Activated CD4-positive, alpha-beta memory T cell treated with anti-CD3 and anti-CD28 coated beads, Interleukin-2, amount 10 ng/mL, durations not matched to agents 7 days and 5 days (primary cell): Measurements from ENCODE around the gene SLC24A4. TPM values are rescaled to one million over a fixed set of nuclear protein-coding genes. Genes with fewer than 3 reads are reported as not detected.

Experiments used
- CTCF ChIA-PET: fragments of 350-600 bp; sonication (Branson Sonifier 250); formaldehyde crosslinking; loops from one replicate; lab custom pipeline; 2021; ENCODE audit warnings: antibody characterized with exemption, inconsistent platforms; lab: Charles Lee
- POLR2A ChIA-PET: fragments of 350-600 bp; sonication (Branson Sonifier 250); formaldehyde crosslinking; loops from one replicate; lab custom pipeline; 2021; ENCODE audit warnings: antibody characterized with exemption; lab: Charles Lee
- DNase-seq: peaks from one replicate; pipeline ENCODE4 v3.0.0-alpha.2; 2020
- H3K27ac Mint-ChIP-seq: one replicate; pipeline ENCODE4 v1.8.0; 2021; ENCODE audit warnings: mild to moderate bottlenecking, mixed read lengths
- H3K27me3 Mint-ChIP-seq: one replicate; pipeline ENCODE4 v1.8.0; 2021; ENCODE audit warnings: mixed read lengths
- H3K36me3 Mint-ChIP-seq: one replicate; pipeline ENCODE4 v1.8.0; 2021; ENCODE audit warnings: low read depth, mixed read lengths
- H3K4me1 Mint-ChIP-seq: one replicate; pipeline ENCODE4 v1.8.0; 2021; ENCODE audit warnings: mixed read lengths
- H3K4me3 Mint-ChIP-seq: one replicate; pipeline ENCODE4 v1.8.0; 2021; ENCODE audit warnings: mild to moderate bottlenecking, mixed read lengths
- H3K9me3 Mint-ChIP-seq: one replicate; pipeline ENCODE4 v1.8.0; 2021; ENCODE audit warnings: mixed read lengths
- total RNA-seq, 2 experiments: library from RNA; stranded (reverse); gene quantifications; one replicate each; pipeline ENCODE4 v1.2.3, GENCODE V29; 2021

The SLC24A4 gene
- total RNA-seq, 2 experiments from 2014 or later: not detected

DNA sequence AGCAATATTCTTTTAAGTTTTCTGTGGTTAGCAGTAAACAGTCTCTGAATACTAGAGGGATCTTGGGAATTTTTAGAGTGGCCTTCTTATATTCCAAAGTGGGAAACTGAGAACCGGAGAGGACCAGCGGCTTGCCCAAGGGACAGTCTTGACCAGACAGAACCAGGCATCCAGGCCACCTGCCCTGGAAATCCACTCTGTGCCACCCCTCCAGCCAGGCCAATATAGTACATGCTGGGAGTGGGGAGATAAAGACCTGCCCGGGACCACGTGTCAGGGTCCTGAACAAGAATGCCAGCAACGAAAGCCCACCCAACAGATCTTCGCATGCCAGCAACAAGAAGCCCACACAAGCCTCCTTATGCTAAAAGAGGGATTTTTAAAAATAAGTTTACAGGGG, 141.2 kb downstream of the SLC24A4 start:
- H3K4me1 Mint-ChIP-seq: peaks cover 25% of the 10 kb centered on the region
- H3K36me3 Mint-ChIP-seq: no peaks in the 10 kb centered on the region
- peaks cover 2% of the 10 kb centered on the region for H3K27me3 Mint-ChIP-seq
- H3K4me3 Mint-ChIP-seq: no peak overlapping the region
- ChIA-PET POLR2A (no interaction called here), CTCF (no interaction called here)
- no peak overlapping the region for H3K27ac Mint-ChIP-seq
- peaks cover 4% of the 10 kb centered on the region for H3K9me3 Mint-ChIP-seq
- DNase-seq: no peak

DNA sequence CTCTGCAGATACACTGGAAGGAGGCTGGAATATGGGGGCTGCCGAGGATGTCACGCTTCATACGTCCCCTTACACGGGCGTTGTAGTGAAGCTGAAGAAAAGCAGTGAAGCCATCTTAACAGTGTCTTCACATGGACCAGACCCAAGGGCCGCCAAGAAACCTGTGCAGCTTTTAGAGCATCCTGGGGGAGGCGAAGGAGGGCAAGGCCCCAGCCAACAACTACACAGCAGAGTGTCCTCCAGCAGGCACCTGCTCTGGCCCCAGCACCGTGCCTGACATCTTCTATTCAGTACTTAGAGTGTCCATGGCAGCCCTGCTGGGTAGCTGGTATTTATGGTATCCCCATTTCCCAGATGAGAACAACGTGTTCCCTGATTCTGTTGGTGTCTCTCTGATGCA, 141.8 kb downstream of the SLC24A4 start:
- ChIA-PET POLR2A (no interaction called here), CTCF (no interaction called here)
- H3K27ac Mint-ChIP-seq: no peak overlapping the region
- H3K36me3 Mint-ChIP-seq: no peaks in the 10 kb centered on the region
- H3K4me3 Mint-ChIP-seq: no peak overlapping the region
- H3K27me3 Mint-ChIP-seq: peaks cover 2% of the 10 kb centered on the region
- H3K9me3 Mint-ChIP-seq: peaks cover 4% of the 10 kb centered on the region
- DNase-seq: no peak
- H3K4me1 Mint-ChIP-seq: peaks cover 25% of the 10 kb centered on the region

DNA sequence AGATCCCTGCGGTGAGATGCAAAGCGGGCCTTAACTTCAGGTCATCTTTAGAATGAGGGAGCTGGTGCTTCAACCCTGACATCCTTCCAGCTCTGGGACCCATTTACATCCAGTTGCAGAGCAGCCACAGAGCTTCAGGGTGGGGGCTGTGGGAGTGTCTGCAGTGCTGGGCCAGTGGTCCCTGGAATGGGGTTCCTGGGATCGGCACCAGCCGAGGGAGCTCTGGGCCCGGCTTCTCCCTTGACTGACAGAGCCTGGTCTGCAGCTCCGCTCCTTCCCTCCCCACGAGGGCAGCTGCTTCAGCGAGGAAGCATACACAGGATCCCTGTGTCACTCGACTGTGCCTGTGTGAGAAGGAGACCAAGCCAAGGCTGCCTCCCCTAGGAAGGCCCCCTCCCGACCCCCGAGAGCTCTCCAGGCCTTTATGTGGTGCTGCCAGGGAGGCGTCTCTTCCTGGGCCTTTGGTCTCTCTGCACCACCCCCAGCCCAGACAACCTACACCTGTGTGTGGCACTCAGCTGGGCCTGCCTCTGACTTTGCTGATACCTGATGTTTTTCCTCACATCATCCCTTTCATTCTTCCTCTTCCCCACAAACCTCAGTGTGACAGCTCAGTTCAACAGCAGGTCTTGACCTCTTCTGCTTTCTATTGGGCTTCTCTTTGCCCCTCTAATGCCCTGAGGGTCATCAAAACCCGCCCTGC, 142.5 kb downstream of the SLC24A4 start:
- H3K36me3 Mint-ChIP-seq: no peaks in the 10 kb centered on the region
- peaks cover 4% of the 10 kb centered on the region for H3K9me3 Mint-ChIP-seq
- ChIA-PET POLR2A (interaction anchor here (0.7 kb wide), 1 partner anchor 43 kb away, joined by 3 read pairs; no protein-coding TSS in a partner anchor), CTCF (interaction anchor here (1.2 kb wide), 1 partner anchor 112 kb away, joined by 3 read pairs; no protein-coding TSS in a partner anchor)
- peaks cover 25% of the 10 kb centered on the region for H3K4me1 Mint-ChIP-seq
- peak; percentile 9 for DNase-seq
- peaks cover 2% of the 10 kb centered on the region for H3K27me3 Mint-ChIP-seq
- H3K4me3 Mint-ChIP-seq: no peak overlapping the region
- H3K27ac Mint-ChIP-seq: peak overlapping the region; percentile 81

DNA sequence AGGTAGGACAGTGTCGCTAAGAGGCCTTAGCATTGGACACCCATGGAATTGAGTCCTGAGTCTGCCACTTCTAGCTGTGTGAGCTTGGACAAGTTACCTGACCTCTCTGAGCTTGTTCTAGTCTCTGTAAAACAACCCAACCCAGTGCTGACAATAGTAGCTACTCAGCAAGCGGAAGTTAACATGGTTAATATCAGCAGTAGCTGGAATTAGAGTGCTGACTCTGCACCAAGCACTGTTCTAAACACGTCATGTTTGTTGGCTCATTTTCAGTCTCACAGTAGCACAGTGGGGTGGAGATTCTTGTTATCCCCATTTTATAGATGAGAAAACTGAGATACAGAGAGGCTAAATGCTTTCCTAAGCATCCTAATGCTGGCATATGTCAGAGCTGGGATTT, 143.1 kb downstream of the SLC24A4 start:
- ChIA-PET CTCF (interaction anchor here (1.2 kb wide), 1 partner anchor 112 kb away, joined by 3 read pairs; no protein-coding TSS in a partner anchor), POLR2A (interaction anchor here (0.7 kb wide), 1 partner anchor 43 kb away, joined by 3 read pairs; no protein-coding TSS in a partner anchor)
- DNase-seq: peak; percentile 13
- Mint-ChIP-seq H3K27ac (peak overlapping the region; percentile 81), H3K27me3 (peaks cover 2% of the 10 kb centered on the region), H3K4me1 (peaks cover 23% of the 10 kb centered on the region), H3K4me3 (no peak overlapping the region), H3K36me3 (no peaks in the 10 kb centered on the region), H3K9me3 (peaks cover 4% of the 10 kb centered on the region)

DNA sequence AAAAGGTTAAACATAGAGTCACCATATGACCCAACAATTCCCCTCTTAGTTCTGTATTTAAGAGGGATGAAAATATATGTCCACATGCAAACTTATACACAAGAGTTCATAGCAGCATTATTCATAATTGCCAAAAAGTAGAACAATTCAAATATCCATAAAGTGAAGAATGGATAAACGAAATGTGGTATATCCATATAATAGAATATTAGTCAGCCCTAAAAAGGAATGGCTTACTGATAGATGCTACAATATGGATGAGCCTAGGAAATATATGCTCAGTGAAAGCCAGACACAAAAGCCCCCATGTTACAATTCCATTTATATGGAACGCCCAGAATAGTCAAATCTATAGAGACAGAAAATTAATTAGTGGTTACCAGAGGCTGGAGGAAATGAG, 146.6 kb downstream of the SLC24A4 start:
- CTCF ChIA-PET: no interaction called here
- H3K27me3 Mint-ChIP-seq: peaks cover 18% of the 10 kb centered on the region

DNA sequence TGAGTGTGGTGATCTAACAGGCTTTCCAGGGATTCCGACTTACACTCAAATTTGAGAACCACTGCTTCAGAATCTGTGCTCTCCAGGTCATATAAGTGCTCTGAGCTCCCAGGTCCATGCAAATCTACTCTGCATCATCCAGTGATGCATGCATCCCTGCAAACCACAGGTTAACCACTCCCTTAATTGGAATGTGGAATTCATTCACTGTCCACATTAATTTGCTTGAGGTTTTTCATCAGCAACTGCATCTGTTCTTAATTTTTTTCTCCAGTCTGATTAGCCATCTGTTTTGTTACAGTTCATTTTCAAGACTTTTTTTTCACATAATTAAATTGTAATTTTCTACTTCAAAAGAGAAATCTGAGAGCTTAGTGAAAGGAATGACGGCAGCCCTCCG, 147.2 kb downstream of the SLC24A4 start:
- DNase-seq: no peak
- H3K36me3 Mint-ChIP-seq: no peaks in the 10 kb centered on the region
- H3K4me3 Mint-ChIP-seq: no peak overlapping the region
- POLR2A ChIA-PET: no interaction called here
- H3K27ac Mint-ChIP-seq: no peak overlapping the region
- H3K4me1 Mint-ChIP-seq: peaks cover 11% of the 10 kb centered on the region
- peaks cover 18% of the 10 kb centered on the region for H3K27me3 Mint-ChIP-seq
- peaks cover 4% of the 10 kb centered on the region for H3K9me3 Mint-ChIP-seq
- CTCF ChIA-PET: no interaction called here

More for the DNA sequence above, 146.6 kb downstream of the SLC24A4 start:
- no peak for DNase-seq
- Mint-ChIP-seq H3K36me3 (no peaks in the 10 kb centered on the region), H3K4me3 (no peak overlapping the region), H3K9me3 (peaks cover 4% of the 10 kb centered on the region), H3K27ac (no peak overlapping the region), H3K4me1 (peaks cover 11% of the 10 kb centered on the region)
- POLR2A ChIA-PET: no interaction called here

DNA sequence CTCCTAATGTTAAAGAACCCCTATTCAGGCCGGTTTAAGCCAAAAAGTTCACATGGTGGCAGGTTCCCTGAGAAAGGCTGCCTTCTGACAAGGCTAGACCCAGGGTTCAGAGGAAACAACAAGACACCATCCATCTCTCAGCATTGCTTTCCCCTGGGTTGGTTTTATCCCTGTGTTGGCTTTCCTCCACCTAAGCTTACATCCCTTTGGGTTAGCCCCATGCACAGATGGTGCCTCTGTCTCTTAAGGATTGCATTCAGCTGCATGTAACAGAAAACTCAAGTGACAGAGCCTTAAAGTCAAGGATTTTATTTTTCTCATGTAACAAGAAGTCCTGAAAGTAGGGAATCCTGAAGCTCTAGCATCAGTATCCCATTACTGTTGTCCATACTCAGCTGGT, 147.8 kb downstream of the SLC24A4 start:
- H3K27me3 Mint-ChIP-seq: peaks cover 18% of the 10 kb centered on the region
- ChIA-PET CTCF (no interaction called here), POLR2A (no interaction called here)
- H3K36me3 Mint-ChIP-seq: no peaks in the 10 kb centered on the region
- no peak overlapping the region for H3K4me3 Mint-ChIP-seq
- H3K27ac Mint-ChIP-seq: no peak overlapping the region
- H3K4me1 Mint-ChIP-seq: peaks cover 7% of the 10 kb centered on the region
- no peak for DNase-seq
- H3K9me3 Mint-ChIP-seq: peaks cover 4% of the 10 kb centered on the region

DNA sequence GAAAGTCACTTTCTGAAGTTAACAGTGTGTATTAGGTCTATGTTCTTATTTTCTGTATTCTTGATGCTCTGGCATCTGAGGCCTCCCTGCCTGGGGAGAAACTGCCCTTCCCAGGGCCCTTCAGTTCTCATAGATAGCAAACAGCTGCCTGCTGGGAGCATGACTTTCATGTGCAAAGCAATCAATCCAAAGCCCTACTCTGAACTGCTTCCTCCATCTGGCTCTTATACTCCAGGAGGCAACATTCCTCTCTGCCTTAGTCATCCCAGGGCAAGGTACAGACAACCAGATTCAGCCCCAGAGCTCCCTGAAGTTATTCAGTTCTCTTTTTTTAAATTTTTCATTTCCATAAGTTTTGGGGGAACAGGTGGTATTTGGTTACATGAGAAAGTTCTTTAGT, 149.0 kb downstream of the SLC24A4 start:
- peaks cover 18% of the 10 kb centered on the region for H3K27me3 Mint-ChIP-seq
- ChIA-PET POLR2A (no interaction called here), CTCF (no interaction called here)
- H3K4me1 Mint-ChIP-seq: peaks cover 2% of the 10 kb centered on the region
- H3K27ac Mint-ChIP-seq: no peak overlapping the region
- H3K36me3 Mint-ChIP-seq: no peaks in the 10 kb centered on the region
- no peak for DNase-seq
- H3K9me3 Mint-ChIP-seq: peaks cover 4% of the 10 kb centered on the region
- no peak overlapping the region for H3K4me3 Mint-ChIP-seq

DNA sequence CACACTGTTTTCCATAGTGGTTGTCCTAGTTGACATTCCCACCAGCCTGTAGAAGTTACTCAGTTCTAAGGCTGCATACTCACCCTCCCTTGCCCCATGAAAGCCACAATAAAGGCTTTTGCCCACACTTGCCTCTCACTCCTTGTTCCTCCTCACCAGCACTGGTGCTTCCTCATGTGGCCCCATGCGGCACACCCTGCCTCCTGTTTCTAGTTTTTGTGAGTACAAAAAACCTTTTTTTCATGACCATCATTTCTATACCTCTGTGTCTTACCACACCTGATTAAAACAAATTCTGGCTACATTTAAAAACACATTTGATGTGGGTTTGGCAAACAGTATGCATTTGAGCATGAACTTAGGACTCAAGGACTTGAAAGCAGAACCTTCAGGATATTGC, 149.9 kb downstream of the SLC24A4 start:
- H3K4me3 Mint-ChIP-seq: no peak overlapping the region
- CTCF ChIA-PET: no interaction called here
- no peaks in the 10 kb centered on the region for H3K9me3 Mint-ChIP-seq
- H3K36me3 Mint-ChIP-seq: no peaks in the 10 kb centered on the region
- H3K27me3 Mint-ChIP-seq: peaks cover 19% of the 10 kb centered on the region
- peaks cover 2% of the 10 kb centered on the region for H3K4me1 Mint-ChIP-seq
- POLR2A ChIA-PET: no interaction called here
- DNase-seq: no peak
- no peak overlapping the region for H3K27ac Mint-ChIP-seq

DNA sequence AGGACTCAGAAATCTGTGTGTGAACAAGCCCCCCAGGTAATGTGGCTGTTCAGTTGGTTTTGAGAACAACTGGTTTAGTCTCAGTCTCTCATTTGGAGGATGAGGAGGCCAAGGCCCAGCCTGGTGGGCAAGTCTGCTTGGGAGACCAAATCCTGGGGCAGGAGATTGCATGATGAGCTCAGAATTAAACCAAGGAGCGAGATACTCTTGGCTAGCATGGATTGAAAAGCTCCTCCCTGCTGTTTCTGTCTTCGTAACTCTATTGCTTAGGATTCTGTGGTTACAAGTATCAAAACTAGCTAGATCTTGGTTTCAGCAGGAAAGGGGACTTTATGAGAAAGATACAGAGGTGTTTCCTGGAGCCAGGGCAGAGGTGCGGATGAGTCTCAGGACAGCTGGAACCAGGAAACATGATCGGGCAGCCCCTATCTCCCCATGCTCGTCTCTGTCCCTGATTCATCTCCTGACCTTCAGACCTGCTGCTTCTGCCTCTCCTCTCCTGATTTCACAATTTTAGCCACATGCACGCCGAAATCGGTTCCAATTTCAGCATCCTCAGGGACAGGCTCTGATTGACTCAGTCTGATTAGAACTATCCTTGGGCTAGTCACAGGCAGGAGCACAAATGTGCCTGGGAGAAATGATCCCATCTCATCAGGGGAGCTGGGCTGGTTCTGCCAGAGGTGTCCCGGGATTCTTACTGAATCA, 150.4 kb downstream of the SLC24A4 start:
- Mint-ChIP-seq H3K36me3 (no peaks in the 10 kb centered on the region), H3K9me3 (no peaks in the 10 kb centered on the region), H3K27ac (no peak overlapping the region), H3K4me1 (peaks cover 2% of the 10 kb centered on the region), H3K4me3 (no peak overlapping the region), H3K27me3 (peaks cover 23% of the 10 kb centered on the region)
- ChIA-PET POLR2A (no interaction called here), CTCF (no interaction called here)
- no peak for DNase-seq

DNA sequence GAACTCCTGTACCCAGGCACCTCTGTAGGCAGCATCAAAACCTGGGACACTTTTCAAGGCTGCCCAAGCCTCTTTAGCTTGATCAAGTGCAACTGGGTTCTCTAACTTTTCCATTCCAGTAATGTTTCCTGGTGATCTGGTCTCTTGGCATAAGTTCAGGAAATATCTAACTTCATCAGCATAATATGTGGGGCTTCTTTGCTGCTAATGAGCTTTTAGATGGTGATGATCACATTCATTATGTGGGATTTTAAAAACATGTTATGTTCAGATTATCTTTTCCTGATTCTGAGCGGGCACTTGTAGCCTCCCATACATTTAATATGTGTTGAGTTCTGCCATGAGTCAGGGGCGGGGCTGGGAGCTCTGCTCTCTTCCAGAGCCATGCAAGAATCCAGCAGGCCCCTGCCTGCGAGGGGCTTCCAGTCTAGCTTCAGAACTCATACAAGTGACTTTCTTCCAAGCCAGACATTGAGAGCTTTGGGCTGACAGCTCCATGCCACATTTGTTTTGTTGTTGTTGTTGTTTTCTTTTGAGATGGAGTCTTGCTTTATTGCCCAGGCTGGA, 151.1 kb downstream of the SLC24A4 start:
- H3K36me3 Mint-ChIP-seq: no peaks in the 10 kb centered on the region
- CTCF ChIA-PET: no interaction called here
- H3K9me3 Mint-ChIP-seq: no peaks in the 10 kb centered on the region
- H3K4me3 Mint-ChIP-seq: no peak overlapping the region
- H3K27me3 Mint-ChIP-seq: peaks cover 26% of the 10 kb centered on the region
- H3K27ac Mint-ChIP-seq: no peak overlapping the region
- no peak for DNase-seq
- POLR2A ChIA-PET: no interaction called here
- peaks cover 2% of the 10 kb centered on the region for H3K4me1 Mint-ChIP-seq

DNA sequence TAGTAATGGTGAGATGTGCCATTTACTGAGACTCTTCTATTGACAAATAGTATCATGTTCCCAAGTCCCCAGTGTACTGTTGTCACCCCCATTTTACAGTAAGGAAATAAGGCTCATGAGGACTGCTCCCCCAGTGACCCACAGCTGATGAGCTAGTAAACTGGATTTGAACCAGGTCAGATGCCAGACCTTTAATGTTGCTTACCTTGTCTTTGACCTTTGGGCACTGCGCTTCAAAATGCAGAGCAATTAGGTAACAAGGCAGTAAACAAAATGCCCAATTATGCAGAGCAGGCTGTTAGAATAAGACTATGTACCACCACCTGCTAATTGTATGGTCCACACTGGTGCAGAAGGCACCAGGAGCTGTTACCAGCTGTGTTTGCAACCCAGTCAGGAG, 152.1 kb downstream of the SLC24A4 start:
- no peak for DNase-seq
- peaks cover 33% of the 10 kb centered on the region for H3K27me3 Mint-ChIP-seq
- peaks cover 2% of the 10 kb centered on the region for H3K4me1 Mint-ChIP-seq
- H3K4me3 Mint-ChIP-seq: no peak overlapping the region
- no peaks in the 10 kb centered on the region for H3K36me3 Mint-ChIP-seq
- POLR2A ChIA-PET: no interaction called here
- no peaks in the 10 kb centered on the region for H3K9me3 Mint-ChIP-seq
- CTCF ChIA-PET: no interaction called here
- no peak overlapping the region for H3K27ac Mint-ChIP-seq

DNA sequence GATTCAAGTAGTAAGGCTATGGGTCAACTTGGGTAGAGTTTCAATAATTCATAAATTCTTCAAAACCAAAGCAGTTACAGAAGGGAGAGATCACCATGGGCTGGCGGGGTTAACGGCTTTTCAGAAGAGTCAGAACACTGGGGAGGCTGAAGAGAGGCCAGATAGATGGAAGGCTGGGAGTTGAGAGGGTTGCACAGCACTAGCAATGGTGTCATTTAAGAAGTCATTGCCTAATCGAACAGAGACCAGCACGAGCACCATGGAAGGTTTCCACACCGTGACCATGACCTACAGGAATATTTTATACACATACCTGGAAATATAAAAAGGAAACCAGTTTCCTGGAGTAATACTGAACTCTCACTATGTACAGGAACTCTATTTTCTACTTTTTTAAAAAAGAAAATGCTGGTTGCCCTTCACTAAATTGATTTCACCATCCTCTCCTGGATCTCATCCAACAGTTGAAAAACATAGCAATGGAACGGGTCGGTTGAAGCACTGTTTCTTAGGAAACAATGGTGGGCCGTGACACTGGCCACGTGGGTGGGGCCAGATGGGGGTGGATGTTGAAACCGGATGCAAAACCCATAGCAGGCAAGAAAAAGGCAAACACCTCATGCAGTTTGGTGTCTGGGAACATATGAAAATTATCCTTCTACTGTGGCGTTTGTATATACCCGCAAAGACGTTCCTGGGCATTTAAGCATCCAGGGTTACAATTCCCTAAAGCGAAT, 152.7 kb downstream of the SLC24A4 start:
- no peak overlapping the region for H3K27ac Mint-ChIP-seq
- H3K4me3 Mint-ChIP-seq: no peak overlapping the region
- H3K27me3 Mint-ChIP-seq: peaks cover 33% of the 10 kb centered on the region
- ChIA-PET POLR2A (no interaction called here), CTCF (no interaction called here)
- DNase-seq: no peak
- no peaks in the 10 kb centered on the region for H3K9me3 Mint-ChIP-seq
- H3K4me1 Mint-ChIP-seq: peaks cover 2% of the 10 kb centered on the region
- H3K36me3 Mint-ChIP-seq: no peaks in the 10 kb centered on the region
